ENCODE results near the gene PASK. TPM values are rescaled to one million over a fixed set of nuclear protein-coding genes. Genes with fewer than 3 reads are reported as not detected.
A peak's percentile ranks its signal among the peaks of the same experiment; 100 is the strongest.
"Not testable (repeated sequence)": the region's sequence is repeated elsewhere in the genome, so short reads cannot be mapped to it uniquely, and the experiment has no call there.

Gene PASK
- total and polyA plus RNA-seq, 3 donors from 2014 or later = 48.6 to 57.6 (median 54.0) TPM

GRCh38 chr2:241095594-241096290, 53.5 kb downstream of the PASK start:
- Histone ChIP-seq H3K4me3 (no peak overlapping the region), H3K4me1 (peaks cover 6% of the 10 kb centered on the region), H3K27me3 (no peaks in the 10 kb centered on the region), H3K27ac (no peak overlapping the region), H3K9me3 (no peaks in the 10 kb centered on the region), H3K36me3 (ENCODE audit: low read depth, missing control alignments) (no peaks in the 10 kb centered on the region)
- intact Hi-C loops (cut with DNase I; ENCODE audit: low total_unique reads) = no loop called here
- DNase-seq = peak; percentile 13
- 84 to 85% methylated on average over 14 of the region's 14 CpGs for WGBS, 2 donors
- no peak for TF ChIP-seq CTCF (IDR thresholded peaks at IDR 0.05)
- TF ChIP-seq POLR2A (IDR thresholded peaks at IDR 0.05) = no peak

GRCh38 chr2:241094924-241095420, 54.3 kb downstream of the PASK start:
- Histone ChIP-seq H3K4me1 (peaks cover 6% of the 10 kb centered on the region), H3K27me3 (no peaks in the 10 kb centered on the region), H3K27ac (no peak overlapping the region), H3K36me3 (ENCODE audit: low read depth, missing control alignments) (no peaks in the 10 kb centered on the region), H3K9me3 (no peaks in the 10 kb centered on the region), H3K4me3 (no peak overlapping the region)
- TF ChIP-seq CTCF (IDR thresholded peaks at IDR 0.05) (no peak), POLR2A (IDR thresholded peaks at IDR 0.05) (no peak)
- intact Hi-C loops (cut with DNase I; ENCODE audit: low total_unique reads) = no loop called here
- WGBS, 2 donors = 64 to 74% methylated on average over 5 to 6 of the region's 6 CpGs
- peak; percentile 8 for DNase-seq

DNA sequence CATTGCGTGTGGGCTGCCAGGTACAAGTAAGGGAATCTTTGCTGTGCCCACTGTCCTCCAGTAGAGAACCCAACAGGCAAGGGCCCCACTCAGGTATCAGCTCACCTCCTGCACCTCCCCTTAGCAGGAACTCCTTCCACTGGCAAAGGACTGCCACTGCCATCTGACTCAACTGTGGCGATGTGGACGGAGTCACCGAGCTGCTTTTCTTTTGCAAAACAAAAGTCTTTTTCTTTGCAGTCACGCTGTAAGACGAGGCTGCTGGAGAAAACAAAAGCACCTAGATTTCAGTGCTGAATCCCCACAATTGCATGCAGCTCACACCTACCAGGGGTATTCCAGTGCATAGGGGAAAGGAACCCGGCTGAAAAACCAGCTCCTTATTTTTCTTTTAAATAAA, 55.1 kb downstream of the PASK start:
- Histone ChIP-seq H3K27ac (no peak overlapping the region), H3K27me3 (no peaks in the 10 kb centered on the region), H3K4me1 (peaks cover 6% of the 10 kb centered on the region), H3K9me3 (no peaks in the 10 kb centered on the region), H3K36me3 (ENCODE audit: low read depth, missing control alignments) (no peaks in the 10 kb centered on the region), H3K4me3 (no peak overlapping the region)
- DNase-seq = no peak
- intact Hi-C loops (cut with DNase I; ENCODE audit: low total_unique reads) = no loop called here
- WGBS, 2 donors = 80 to 91% methylated on average over 7 of the region's 7 CpGs
- TF ChIP-seq POLR2A (IDR thresholded peaks at IDR 0.05) (no peak), CTCF (IDR thresholded peaks at IDR 0.05) (no peak)

- WGBS, 2 donors = 80 to 81% methylated on average over 10 of the region's 10 CpGs
- not testable (repeated sequence) for H3K27me3 ChIP-seq
Observed at GRCh38 chr2:241093133-241093781, 56.0 kb downstream of the PASK start.

GRCh38 chr2:241092677-241093076, 56.6 kb downstream of the PASK start:
- no peak for DNase-seq
- peaks cover 6% of the 10 kb centered on the region for H3K4me1 ChIP-seq
- H3K27ac ChIP-seq = peak overlapping the region in 1 of 2 donors; percentile 55
- H3K36me3 ChIP-seq (ENCODE audit: low read depth, missing control alignments) = no peaks in the 10 kb centered on the region
- WGBS, 2 donors = 62 to 77% methylated on average over 8 of the region's 8 CpGs
- intact Hi-C loops (cut with DNase I; ENCODE audit: low total_unique reads) = no loop called here
- H3K9me3 ChIP-seq = no peaks in the 10 kb centered on the region
- no peaks in the 10 kb centered on the region for H3K27me3 ChIP-seq
- no peak for TF ChIP-seq POLR2A (IDR thresholded peaks at IDR 0.05)
- TF ChIP-seq CTCF (IDR thresholded peaks at IDR 0.05) = no peak
- H3K4me3 ChIP-seq = no peak overlapping the region

More at GRCh38 chr2:241093133-241093781, 56.0 kb downstream of the PASK start:
- H3K9me3 ChIP-seq; H3K4me3 ChIP-seq; DNase-seq; intact Hi-C loops (cut with DNase I; ENCODE audit: low total_unique reads); H3K36me3 ChIP-seq (ENCODE audit: low read depth, missing control alignments); H3K4me1 ChIP-seq: not testable (repeated sequence)
- peak overlapping the region in 1 of 2 donors; percentile 55 for H3K27ac ChIP-seq

Data from testis (tissue), 3 donors.